RWPE1 (cell line): ENCODE results near the gene MCM3.

ENCODE experiments used
- CTCF ChIA-PET: fragments of 350-600 bp; sonication (Branson Sonifier 250); formaldehyde crosslinking; extraction: SDS; loops from one replicate; lab custom pipeline; 2021; lab: Yijun Ruan, JAX
- POLR2A ChIA-PET: fragments of 400-600 bp; formaldehyde crosslinking; extraction: SDS; loops from one replicate; lab custom pipeline; 2020; ENCODE audit warnings: antibody characterized with exemption; ENCODE audit not compliant: low non-redundant PET; lab: Yijun Ruan, JAX
- DNase-seq: peaks from one replicate; pipeline ENCODE4 v3.0.0; 2012; ENCODE audit warnings: low spot score
- H3K27ac ChIP-seq: fragments of 450-650 bp; 2 replicates; pipeline ENCODE4 v1.5.1; 2017
- TF ChIP-seq, protein P1 (sequence below): fragments of 450-650 bp; conservative IDR thresholded peaks from 2 replicates; pipeline ENCODE4 v1.5.1; 2017; ENCODE audit warnings: low read depth, mild to moderate bottlenecking

MCM3 gene

DNA sequence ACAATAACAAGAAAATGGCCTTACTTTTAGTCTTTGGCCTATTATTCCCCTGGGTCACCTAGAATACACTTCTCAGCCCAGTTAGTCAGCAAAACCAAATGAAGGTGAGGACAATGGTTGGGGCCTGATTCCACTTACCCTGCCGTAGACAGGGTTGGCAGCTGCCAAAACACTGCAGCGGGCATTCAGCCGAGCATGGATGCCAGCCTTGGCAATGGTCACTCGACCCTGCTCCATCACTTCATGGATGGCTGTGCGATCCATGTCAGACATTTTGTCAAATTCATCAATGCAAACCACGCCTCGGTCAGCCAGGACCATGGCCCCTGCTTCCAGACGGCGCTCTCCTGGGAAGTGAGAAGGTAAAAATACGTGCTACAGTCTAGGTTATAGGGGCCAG is 8.4 kb downstream of the MCM3 start:
- DNase-seq, result no peak
- POLR2A ChIA-PET, result no interaction called here
- CTCF ChIA-PET, result no interaction called here

DNA sequence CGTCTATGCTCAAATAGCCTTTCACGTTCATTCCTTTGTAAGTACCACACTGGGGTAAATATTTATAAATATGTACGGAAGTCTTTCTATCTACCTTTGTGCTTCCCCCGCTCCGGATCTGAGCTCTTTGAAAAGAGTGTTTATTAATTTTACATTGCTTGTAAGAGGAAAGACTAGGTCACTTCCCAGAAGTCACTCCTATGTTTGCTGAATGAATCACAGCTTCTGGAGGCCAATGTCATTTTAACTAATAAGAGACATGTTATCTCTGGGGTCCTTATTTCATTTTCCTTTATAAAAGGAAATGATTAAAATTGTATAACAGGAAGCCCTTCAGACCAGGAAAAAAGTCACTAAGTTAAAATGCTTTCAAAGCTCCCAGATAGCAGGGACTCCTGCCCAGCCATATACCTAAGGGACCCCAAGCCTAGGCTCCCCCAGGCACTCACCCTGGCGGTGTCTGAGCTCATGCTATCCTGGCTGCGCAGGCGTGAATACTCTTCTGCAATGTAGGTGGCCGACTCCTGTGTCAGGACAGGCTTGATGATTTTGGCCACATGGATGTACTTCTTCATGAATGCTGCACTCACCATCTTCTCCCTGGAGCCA is 12.6 kb downstream of the MCM3 start:
- POLR2A ChIA-PET, result no interaction called here
- TF ChIP-seq, protein P1, sequence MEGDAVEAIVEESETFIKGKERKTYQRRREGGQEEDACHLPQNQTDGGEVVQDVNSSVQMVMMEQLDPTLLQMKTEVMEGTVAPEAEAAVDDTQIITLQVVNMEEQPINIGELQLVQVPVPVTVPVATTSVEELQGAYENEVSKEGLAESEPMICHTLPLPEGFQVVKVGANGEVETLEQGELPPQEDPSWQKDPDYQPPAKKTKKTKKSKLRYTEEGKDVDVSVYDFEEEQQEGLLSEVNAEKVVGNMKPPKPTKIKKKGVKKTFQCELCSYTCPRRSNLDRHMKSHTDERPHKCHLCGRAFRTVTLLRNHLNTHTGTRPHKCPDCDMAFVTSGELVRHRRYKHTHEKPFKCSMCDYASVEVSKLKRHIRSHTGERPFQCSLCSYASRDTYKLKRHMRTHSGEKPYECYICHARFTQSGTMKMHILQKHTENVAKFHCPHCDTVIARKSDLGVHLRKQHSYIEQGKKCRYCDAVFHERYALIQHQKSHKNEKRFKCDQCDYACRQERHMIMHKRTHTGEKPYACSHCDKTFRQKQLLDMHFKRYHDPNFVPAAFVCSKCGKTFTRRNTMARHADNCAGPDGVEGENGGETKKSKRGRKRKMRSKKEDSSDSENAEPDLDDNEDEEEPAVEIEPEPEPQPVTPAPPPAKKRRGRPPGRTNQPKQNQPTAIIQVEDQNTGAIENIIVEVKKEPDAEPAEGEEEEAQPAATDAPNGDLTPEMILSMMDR, result no peak
- CTCF ChIA-PET, result interaction anchor here (0.9 kb wide), 1 partner anchor 23 kb away, joined by 3 read pairs; no protein-coding TSS in a partner anchor
- H3K27ac ChIP-seq, result no peak overlapping the region
- no peak for DNase-seq

More for the DNA sequence above, 8.4 kb downstream of the MCM3 start:
- TF ChIP-seq, protein P1, result no peak
- H3K27ac ChIP-seq, result no peak overlapping the region

DNA sequence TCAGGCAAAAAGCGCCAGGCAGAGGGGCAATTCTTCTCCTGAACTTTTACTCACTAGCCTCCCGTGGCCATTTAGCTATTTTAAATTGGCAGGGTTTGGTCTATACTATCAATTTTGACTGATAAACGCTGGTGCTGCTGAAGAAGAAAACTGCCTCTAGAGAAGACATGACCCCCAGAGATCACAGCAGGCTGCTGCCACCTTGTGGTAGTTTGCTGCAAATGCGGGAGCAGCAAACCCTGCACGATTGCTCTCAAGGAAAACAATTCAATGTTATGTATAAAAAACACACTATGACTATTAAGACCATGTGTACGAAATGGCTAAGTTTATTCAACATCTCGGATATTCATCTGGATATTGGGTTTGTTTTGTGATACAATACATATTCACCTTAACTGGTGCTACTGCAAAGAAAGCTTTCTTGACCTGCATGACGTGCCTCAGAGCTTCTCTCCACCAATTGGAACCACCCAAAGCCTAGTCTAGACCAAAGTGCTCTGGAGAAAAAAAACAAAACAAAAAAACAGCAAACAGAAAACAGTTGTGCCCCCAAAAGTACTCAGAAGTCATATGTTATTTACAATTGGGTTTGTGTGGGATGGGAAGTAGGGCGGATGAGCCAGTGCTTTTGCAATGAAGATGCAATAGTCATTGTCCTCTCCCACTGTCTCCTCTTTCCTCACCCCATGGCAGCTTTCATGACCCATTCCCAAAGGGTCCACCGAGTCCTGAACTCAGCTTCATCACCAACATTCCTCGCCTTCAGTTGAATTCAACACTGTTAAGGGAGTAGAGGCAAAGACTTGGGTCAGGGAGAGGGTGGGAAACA is 20.6 kb downstream of the MCM3 start:
- ChIA-PET CTCF (interaction anchor here (0.6 to 1.9 kb wide), 14 partner anchors 10 to 401 kb away, joined by 3 to 7 read pairs (median 3); no protein-coding TSS in a partner anchor), POLR2A (no interaction called here)

DNA sequence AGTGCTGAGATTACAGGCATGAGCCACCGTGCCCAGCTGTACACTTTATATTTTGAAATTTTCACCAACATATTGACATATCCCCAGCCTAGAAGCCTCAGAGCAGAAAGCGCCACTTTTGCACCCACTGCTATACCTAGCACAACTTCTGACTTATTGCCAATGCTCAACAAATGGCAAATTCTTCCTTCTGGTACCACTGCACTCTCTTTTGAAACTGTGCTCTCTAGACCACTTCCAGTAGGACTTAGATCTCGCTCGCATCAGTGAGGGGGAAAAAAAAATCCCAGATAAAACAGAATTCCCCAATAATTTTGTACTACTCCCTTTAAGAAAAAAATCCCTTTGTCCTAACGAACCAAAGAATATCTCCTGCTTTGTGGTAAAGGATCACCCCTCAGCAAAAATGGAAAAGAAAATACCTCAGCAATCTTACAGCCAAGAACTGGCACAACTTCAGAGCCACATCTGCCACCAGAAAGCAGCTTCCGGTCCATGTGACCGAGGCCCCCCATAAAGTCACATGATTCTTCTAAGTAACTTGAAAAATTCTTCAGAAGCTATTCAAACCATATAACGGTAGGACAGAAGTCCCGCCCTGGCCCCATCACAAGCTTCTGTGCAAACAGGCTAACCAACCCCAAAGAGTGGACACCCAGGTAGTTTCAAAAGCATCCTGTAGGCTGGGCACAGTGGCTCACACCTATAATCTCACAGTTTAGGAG is 21.8 kb downstream of the MCM3 start:
- DNase-seq, result no peak
- ChIA-PET CTCF (interaction anchor here (0.6 to 1.9 kb wide), 7 partner anchors 11 to 241 kb away, joined by 3 to 7 read pairs (median 3); no protein-coding TSS in a partner anchor), POLR2A (no interaction called here)
- TF ChIP-seq, protein P1, result no peak
- no peak overlapping the region for H3K27ac ChIP-seq

More for the DNA sequence above, 20.6 kb downstream of the MCM3 start:
- no peak overlapping the region for H3K27ac ChIP-seq
- TF ChIP-seq, protein P1, result peak; percentile 95
- peak; percentile 60 for DNase-seq

DNA sequence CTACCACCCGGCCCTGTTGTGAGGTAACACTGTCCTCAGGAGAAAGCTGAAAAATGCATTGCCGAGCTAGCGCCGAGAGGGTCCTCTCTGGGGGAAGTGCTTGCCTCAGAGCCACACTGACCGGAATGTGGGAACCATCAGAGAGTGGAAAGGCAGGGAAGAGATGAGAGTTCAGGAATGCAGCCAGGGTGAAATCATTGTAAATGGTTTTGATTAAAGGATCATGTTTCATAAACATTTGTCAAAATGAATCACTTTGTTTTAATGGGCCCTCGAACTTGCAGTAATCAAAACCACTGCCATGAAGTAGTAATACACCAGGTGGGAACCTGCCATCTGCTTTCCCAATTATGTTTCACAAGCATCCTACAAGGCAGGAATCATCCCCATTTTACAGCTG is 23.3 kb downstream of the MCM3 start:
- ChIA-PET POLR2A (no interaction called here), CTCF (interaction anchor here (1.0 to 1.2 kb wide), 2 partner anchors 10 to 98 kb away, joined by 3 to 4 read pairs; no protein-coding TSS in a partner anchor)
- TF ChIP-seq, protein P1, result no peak
- no peak overlapping the region for H3K27ac ChIP-seq
- no peak for DNase-seq

DNA sequence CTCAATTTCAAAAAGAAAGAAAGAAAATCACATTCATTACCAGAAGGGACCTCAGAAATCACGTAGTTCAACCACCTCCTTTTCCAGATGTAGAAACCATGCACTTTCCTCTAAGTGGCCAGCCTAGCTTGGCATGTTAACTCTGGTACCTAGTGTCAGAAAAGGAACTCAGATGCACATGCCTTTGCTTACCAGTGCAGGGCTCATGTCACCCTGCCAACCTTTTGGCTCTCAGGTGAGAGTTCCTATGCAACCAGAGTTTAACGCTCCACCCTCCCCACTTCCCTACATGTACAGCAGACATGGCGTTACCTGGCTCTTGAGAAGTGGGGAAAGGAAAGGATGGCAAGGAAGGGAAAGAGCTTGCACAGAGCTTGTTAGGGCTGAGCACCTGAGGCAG is 23.9 kb downstream of the MCM3 start:
- ChIA-PET CTCF (interaction anchor here (0.6 to 1.2 kb wide), 4 partner anchors 9 to 110 kb away, joined by 3 to 4 read pairs (median 3); no protein-coding TSS in a partner anchor), POLR2A (interaction anchor here (0.6 kb wide), 1 partner anchor 14 kb away, joined by 4 read pairs; no protein-coding TSS in a partner anchor)
- DNase-seq, result no peak
- TF ChIP-seq, protein P1, result no peak
- H3K27ac ChIP-seq, result no peak overlapping the region
